ENCODE results near the gene CDYL2.

GRCh38 chr16:80824623-80825364 lies 20.4 kb upstream of the CDYL2 start:
- TF ChIP-seq POLR2A (IDR thresholded peaks at IDR 0.05) (no peak), CTCF (IDR thresholded peaks at IDR 0.05) (peak; percentile 9 to 63 (median 22))
